T-cell (primary cell): ENCODE data around the gene KRT77. TPM values are rescaled to one million over a fixed set of nuclear protein-coding genes. Genes with fewer than 3 reads are reported as not detected.

Source experiments
- ATAC-seq, 4 experiments: fragments of 200-7000 bp in 3 of 4; fragments of 150-1000 bp in 1 of 4; cut with Tn5 transposase; replicated peaks in 1 of 4; 1 replicate in 3 of 4; 2 replicates in 1 of 4; pipeline ENCODE4 v1.10.0; 2021; ENCODE audit warnings: moderate library complexity in 3 of 4, mild to moderate bottlenecking in 2 of 4, moderate number of reproducible peaks in 1 of 4
- CTCF ChIA-PET, 2 donors: fragments of 300-600 bp; sonication (Branson Sonifier 250); formaldehyde crosslinking; loops; one replicate each; lab custom pipeline; 2022; ENCODE audit warnings: antibody characterized with exemption in 2 of 2; lab: Charles Lee
- POLR2A ChIA-PET, 2 donors: fragments of 300-600 bp; sonication (Branson Sonifier 250); formaldehyde crosslinking; loops; one replicate each; lab custom pipeline; 2022; ENCODE audit warnings: antibody characterized with exemption in 2 of 2; lab: Charles Lee
- DNase-seq, 35 experiments: peaks; one replicate each; pipeline versions ENCODE4 v3.0.0 to v3.0.0-alpha.2; 2013 to 2023
- H3K27ac ChIP-seq: one replicate; pipeline ENCODE4 v1.5.1; 2013; ENCODE audit warnings: low read length
- H3K27me3 ChIP-seq, 2 experiments: replicated peaks in 1 of 2; 1 replicate in 1 of 2; 2 replicates in 1 of 2; pipeline versions ENCODE4 v1.6.1 to v1.7.0; 2013; ENCODE audit warnings: low read length in 1 of 2, mixed read lengths in 1 of 2; ENCODE audit not compliant: control insufficient read depth in 2 of 2, insufficient read depth in 2 of 2; ENCODE audit errors: extremely low read depth in 1 of 2
- H3K36me3 ChIP-seq, 2 donors: 1 replicate in 1 of 2; 2 replicates in 1 of 2; pipeline versions ENCODE4 v1.6.1 to v1.7.0; 2013; ENCODE audit warnings: low read length in 1 of 2; ENCODE audit not compliant: control insufficient read depth in 2 of 2, insufficient read depth in 1 of 2; ENCODE audit errors: extremely low read depth in 1 of 2
- H3K4me1 ChIP-seq, 2 experiments: 1 replicate in 1 of 2; 2 replicates in 1 of 2; pipeline versions ENCODE4 v1.6.1 to v1.7.0; 2013; ENCODE audit warnings: low read length in 2 of 2, mixed read lengths in 1 of 2; ENCODE audit not compliant: insufficient read depth in 2 of 2, control insufficient read depth in 1 of 2; ENCODE audit errors: extremely low read depth in 1 of 2
- H3K4me3 ChIP-seq, 2 donors: 1 replicate in 1 of 2; 2 replicates in 1 of 2; pipeline versions ENCODE4 v1.5.1 to v1.7.0; 2013; ENCODE audit warnings: mild to moderate bottlenecking in 2 of 2, low read length in 1 of 2, moderate library complexity in 1 of 2; ENCODE audit not compliant: control insufficient read depth in 1 of 2; ENCODE audit errors: extremely low read depth in 1 of 2
- H3K9me3 ChIP-seq: 2 replicates; pipeline ENCODE4 v1.7.0; 2013
- H3K27ac Mint-ChIP-seq, 2 donors: one replicate each; pipeline ENCODE4 v1.8.0; 2020 to 2021; ENCODE audit warnings: mild to moderate bottlenecking in 2 of 2, mixed read lengths in 2 of 2
- H3K27me3 Mint-ChIP-seq, 2 donors: one replicate each; pipeline ENCODE4 v1.8.0; 2021 to 2022; ENCODE audit warnings: mixed read lengths in 2 of 2
- H3K36me3 Mint-ChIP-seq: one replicate; pipeline ENCODE4 v1.8.0; 2021; ENCODE audit warnings: mixed read lengths
- H3K4me1 Mint-ChIP-seq, 3 donors: one replicate each; pipeline ENCODE4 v1.8.0; 2020 to 2022; ENCODE audit warnings: mixed read lengths in 3 of 3, mild to moderate bottlenecking in 1 of 3
- H3K4me3 Mint-ChIP-seq, 3 donors: one replicate each; pipeline ENCODE4 v1.8.0; 2020 to 2022; ENCODE audit warnings: mild to moderate bottlenecking in 3 of 3, mixed read lengths in 3 of 3, moderate library complexity in 3 of 3
- H3K9me3 Mint-ChIP-seq, 3 donors: one replicate each; pipeline ENCODE4 v1.8.0; 2020 to 2022; ENCODE audit warnings: mixed read lengths in 3 of 3
- WGBS: methylation state at CpG from one replicate; pipeline ENCODE4 v1.1.5; 2013; ENCODE audit warnings: missing lambda C conversion rate; ENCODE audit not compliant: insufficient coverage; 5-methylcytosine and 5-hydroxymethylcytosine counted together
- total RNA-seq, 35 experiments: library from RNA in 6 of 35; stranded (reverse) in 6 of 35; fragments of 120-200 nt in 1 of 35; gene quantifications; one replicate each; pipeline versions ENCODE4 v1.2.1 to v1.2.4 and lab custom pipeline; 2013 to 2026

The KRT77 gene
- total RNA-seq, 5 donors from 2014 or later (not counting 1 experiment from before 2014, with no cell fraction given) = not detected

- Histone ChIP-seq H3K27me3 (peaks cover 0 to 7% of the 10 kb centered on the region in 2 experiments), H3K27ac (peak overlapping the region; percentile 20), H3K36me3 (no peaks in the 10 kb centered on the region), H3K4me3 (no peak overlapping the region), H3K4me1 (peaks cover 16 to 22% of the 10 kb centered on the region in 2 experiments), H3K9me3 (no peaks in the 10 kb centered on the region)
- H3K4me1 Mint-ChIP-seq = peaks cover 36 to 66% (median 57%) of the 10 kb centered on the region in 3 donors
- no peaks in the 10 kb centered on the region for H3K9me3 Mint-ChIP-seq
- ChIA-PET CTCF (interaction anchor here in 1 of 2 donors (1.0 kb wide), 1 partner anchor 9 kb away, joined by 5 read pairs; no protein-coding TSS in a partner anchor), POLR2A (no interaction called here)
- DNase-seq = peak in 34 of 35 experiments; percentile 12 to 75 (median 52)
- peak overlapping the region in 1 of 3 donors; percentile 4 for H3K4me3 Mint-ChIP-seq
- no peaks in the 10 kb centered on the region for H3K36me3 Mint-ChIP-seq
- peaks cover 0 to 3% of the 10 kb centered on the region in 2 donors for H3K27me3 Mint-ChIP-seq
- WGBS = 26% methylated on average over 7 of the region's 12 CpGs
- ATAC-seq = peak; percentile 91 to 99 (median 97)
- peak overlapping the region; percentile 74 to 80 for H3K27ac Mint-ChIP-seq
Observed at GRCh38 chr12:52681526-52682380, 21.6 kb downstream of the KRT77 start.

- POLR2A ChIA-PET = no interaction called here
- H3K27me3 ChIP-seq = peaks cover 0 to 12% of the 10 kb centered on the region in 2 experiments
- ATAC-seq (no peak), DNase-seq (no peak)
- no peak within 1 kb of the TSS for H3K4me3 ChIP-seq
- CTCF ChIA-PET = interaction anchor here (0.8 to 1.0 kb wide), 2 partner anchors 17 to 187 kb away, joined by 3 read pairs; no protein-coding TSS in a partner anchor
- peaks cover 16 to 22% of the 10 kb centered on the region in 2 experiments for H3K4me1 ChIP-seq
- peak within 1 kb of the TSS; percentile 20 for H3K27ac ChIP-seq
- WGBS = no CpG with 5 or more reads among the region's 3 CpGs
- Mint-ChIP-seq H3K27ac (peak within 1 kb of the TSS; percentile 74 to 80), H3K4me1 (peaks cover 41 to 78% (median 61%) of the 10 kb centered on the region in 3 donors), H3K27me3 (peaks cover 0 to 8% of the 10 kb centered on the region in 2 donors), H3K4me3 (peak within 1 kb of the TSS in 1 of 3 donors; percentile 4), H3K9me3 (no peaks in the 10 kb centered on the region), H3K36me3 (no peaks in the 10 kb centered on the region)
- H3K36me3 ChIP-seq = no peaks in the 10 kb centered on the region
- H3K9me3 ChIP-seq = no peaks in the 10 kb centered on the region
Observed at GRCh38 chr12:52680363-52680762, 23.0 kb downstream of the KRT77 start, which contains the start of gene KRT1. Gene KRT1, minus strand, starts transcription at chr12:52680407. Its CDS starts 59 bp downstream, at chr12:52680348.

DNA sequence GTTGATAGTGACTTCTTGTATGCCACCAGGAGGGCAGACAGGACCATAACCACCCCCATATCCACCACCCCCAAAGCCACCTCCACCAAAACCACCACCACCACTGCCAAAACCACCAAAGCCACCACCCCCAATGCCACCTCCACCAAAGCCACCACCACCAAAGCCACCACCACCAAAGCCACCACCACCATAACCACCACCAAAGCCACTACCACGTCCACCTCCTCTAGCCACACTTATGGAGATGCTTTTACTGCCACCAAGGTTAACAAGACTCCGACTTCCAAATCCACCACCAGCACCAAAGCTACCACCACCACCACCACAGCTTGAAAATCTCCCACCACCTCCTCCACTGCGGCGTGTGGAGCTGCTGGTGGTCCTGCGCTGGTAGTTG, 23.4 kb downstream of the KRT77 start:
- Mint-ChIP-seq H3K4me3 (no peak overlapping the region), H3K27ac (peak overlapping the region in 1 of 2 donors; percentile 38)

DNA sequence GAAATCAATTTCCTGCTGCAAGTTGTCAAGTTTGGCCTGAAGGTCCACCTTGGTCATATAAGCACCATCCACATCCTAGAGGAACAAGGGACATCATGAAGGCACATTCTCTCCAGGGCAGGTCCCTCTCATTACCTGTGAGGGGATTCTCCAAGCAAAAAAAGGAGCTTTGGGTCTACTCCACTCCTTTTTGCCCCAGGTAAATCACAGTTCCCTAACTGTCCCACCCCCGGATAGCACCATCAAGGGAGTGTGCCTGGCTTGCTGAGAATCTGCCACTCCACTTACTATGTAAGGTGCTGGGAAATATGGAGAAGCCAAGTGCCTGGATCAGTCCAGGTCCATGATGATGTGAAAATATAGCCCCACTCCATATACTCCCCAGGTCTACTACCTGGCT, 25.7 kb downstream of the KRT77 start:
- Mint-ChIP-seq H3K4me3 (no peak overlapping the region), H3K36me3 (no peaks in the 10 kb centered on the region), H3K9me3 (no peaks in the 10 kb centered on the region), H3K27me3 (peaks cover 0 to 8% of the 10 kb centered on the region in 2 donors), H3K27ac (peak overlapping the region; percentile 68 to 76), H3K4me1 (peaks cover 42 to 64% (median 54%) of the 10 kb centered on the region in 3 donors)
- Histone ChIP-seq H3K4me1 (peaks cover 16 to 21% of the 10 kb centered on the region in 2 experiments), H3K4me3 (no peak overlapping the region), H3K36me3 (no peaks in the 10 kb centered on the region), H3K27me3 (peaks cover 0 to 9% of the 10 kb centered on the region in 2 experiments), H3K9me3 (no peaks in the 10 kb centered on the region), H3K27ac (no peak overlapping the region)
- ATAC-seq (no peak), DNase-seq (no peak)
- ChIA-PET CTCF (no interaction called here), POLR2A (no interaction called here)
- WGBS = no CpG with 5 or more reads among the region's 1 CpG

More for the DNA sequence above, 23.4 kb downstream of the KRT77 start:
- no peak for ATAC-seq
- Mint-ChIP-seq H3K36me3 (no peaks in the 10 kb centered on the region), H3K9me3 (no peaks in the 10 kb centered on the region), H3K4me1 (peaks cover 41 to 78% (median 61%) of the 10 kb centered on the region in 3 donors), H3K27me3 (peaks cover 0 to 8% of the 10 kb centered on the region in 2 donors)
- Histone ChIP-seq H3K9me3 (no peaks in the 10 kb centered on the region), H3K27ac (no peak overlapping the region), H3K36me3 (no peaks in the 10 kb centered on the region), H3K4me1 (peaks cover 16 to 22% of the 10 kb centered on the region in 2 experiments), H3K27me3 (peaks cover 0 to 13% of the 10 kb centered on the region in 2 experiments), H3K4me3 (no peak overlapping the region)
- POLR2A ChIA-PET = no interaction called here
- DNase-seq = no peak
- WGBS = 60% methylated on average over 2 of the region's 5 CpGs
- CTCF ChIA-PET = interaction anchor here in 1 of 2 donors (1.0 kb wide), 1 partner anchor 16 kb away, joined by 3 read pairs; no protein-coding TSS in a partner anchor

DNA sequence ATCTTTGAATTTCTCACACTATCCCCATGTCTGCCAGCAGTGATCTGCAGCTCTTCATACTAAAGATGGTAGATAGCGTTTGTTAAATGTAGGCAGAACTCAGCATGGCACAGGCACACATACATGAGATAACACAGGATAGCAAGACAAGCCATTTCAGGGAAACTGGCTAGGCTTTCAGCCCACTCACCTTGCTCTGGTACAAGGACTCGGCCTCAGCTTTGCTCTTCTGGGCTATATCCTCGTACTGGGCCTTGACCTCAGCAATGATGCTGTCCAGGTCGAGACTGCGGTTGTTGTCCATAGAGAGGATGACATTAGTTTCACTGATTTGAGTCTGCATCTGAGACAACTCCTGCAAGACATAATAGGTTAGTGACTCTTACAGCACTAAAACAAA, 26.2 kb downstream of the KRT77 start:
- CTCF ChIA-PET = no interaction called here
- Mint-ChIP-seq H3K27ac (peak overlapping the region; percentile 68 to 76), H3K4me3 (peak overlapping the region; percentile 0 to 42 (median 35)), H3K36me3 (no peaks in the 10 kb centered on the region), H3K9me3 (no peaks in the 10 kb centered on the region), H3K4me1 (peaks cover 36 to 59% (median 48%) of the 10 kb centered on the region in 3 donors), H3K27me3 (peaks cover 0 to 8% of the 10 kb centered on the region in 2 donors)
- Histone ChIP-seq H3K36me3 (no peaks in the 10 kb centered on the region), H3K27ac (no peak overlapping the region), H3K9me3 (no peaks in the 10 kb centered on the region), H3K27me3 (peaks cover 0 to 9% of the 10 kb centered on the region in 2 experiments), H3K4me1 (peaks cover 15 to 16% of the 10 kb centered on the region in 2 experiments), H3K4me3 (no peak overlapping the region)
- 73% methylated on average over 2 of the region's 5 CpGs for WGBS
- DNase-seq (no peak), ATAC-seq (peak in 1 of 4 experiments; percentile 6)
- POLR2A ChIA-PET = no interaction called here

- Histone ChIP-seq H3K4me3 (no peak overlapping the region), H3K4me1 (peaks cover 6 to 8% of the 10 kb centered on the region in 2 experiments), H3K27ac (no peak overlapping the region), H3K9me3 (no peaks in the 10 kb centered on the region), H3K27me3 (peaks cover 0 to 9% of the 10 kb centered on the region in 2 experiments), H3K36me3 (no peaks in the 10 kb centered on the region)
- Mint-ChIP-seq H3K4me1 (peaks cover 27 to 49% (median 38%) of the 10 kb centered on the region in 3 donors), H3K36me3 (no peaks in the 10 kb centered on the region), H3K27ac (peak overlapping the region; percentile 19 to 40), H3K27me3 (peaks cover 0 to 8% of the 10 kb centered on the region in 2 donors), H3K9me3 (no peaks in the 10 kb centered on the region), H3K4me3 (peak overlapping the region; percentile 19 to 35 (median 21))
- DNase-seq = no peak
- WGBS = 86% methylated on average over 7 of the region's 7 CpGs
- no peak for ATAC-seq
- POLR2A ChIA-PET = interaction anchor here in 1 of 2 donors (1.1 kb wide), 1 partner anchor 90 kb away, joined by 3 read pairs; no protein-coding TSS in a partner anchor
- CTCF ChIA-PET = interaction anchor here in 1 of 2 donors (0.5 kb wide), 1 partner anchor 302 kb away, joined by 4 read pairs; no protein-coding TSS in a partner anchor
Observed at GRCh38 chr12:52676163-52676562, 27.2 kb downstream of the KRT77 start.
